NCI-H2196 treated with DMSO at 0.1 percent for 48 hours (cell line): ENCODE results near the gene TMEM163.
A peak's percentile ranks its signal among the peaks of the same experiment; 100 is the strongest.

Experiments
- DNase-seq: peaks from one replicate; lab custom pipeline; 2025; ENCODE audit not compliant: unreplicated experiment; lab: John Stamatoyannopoulos, UW

Gene TMEM163

DNA sequence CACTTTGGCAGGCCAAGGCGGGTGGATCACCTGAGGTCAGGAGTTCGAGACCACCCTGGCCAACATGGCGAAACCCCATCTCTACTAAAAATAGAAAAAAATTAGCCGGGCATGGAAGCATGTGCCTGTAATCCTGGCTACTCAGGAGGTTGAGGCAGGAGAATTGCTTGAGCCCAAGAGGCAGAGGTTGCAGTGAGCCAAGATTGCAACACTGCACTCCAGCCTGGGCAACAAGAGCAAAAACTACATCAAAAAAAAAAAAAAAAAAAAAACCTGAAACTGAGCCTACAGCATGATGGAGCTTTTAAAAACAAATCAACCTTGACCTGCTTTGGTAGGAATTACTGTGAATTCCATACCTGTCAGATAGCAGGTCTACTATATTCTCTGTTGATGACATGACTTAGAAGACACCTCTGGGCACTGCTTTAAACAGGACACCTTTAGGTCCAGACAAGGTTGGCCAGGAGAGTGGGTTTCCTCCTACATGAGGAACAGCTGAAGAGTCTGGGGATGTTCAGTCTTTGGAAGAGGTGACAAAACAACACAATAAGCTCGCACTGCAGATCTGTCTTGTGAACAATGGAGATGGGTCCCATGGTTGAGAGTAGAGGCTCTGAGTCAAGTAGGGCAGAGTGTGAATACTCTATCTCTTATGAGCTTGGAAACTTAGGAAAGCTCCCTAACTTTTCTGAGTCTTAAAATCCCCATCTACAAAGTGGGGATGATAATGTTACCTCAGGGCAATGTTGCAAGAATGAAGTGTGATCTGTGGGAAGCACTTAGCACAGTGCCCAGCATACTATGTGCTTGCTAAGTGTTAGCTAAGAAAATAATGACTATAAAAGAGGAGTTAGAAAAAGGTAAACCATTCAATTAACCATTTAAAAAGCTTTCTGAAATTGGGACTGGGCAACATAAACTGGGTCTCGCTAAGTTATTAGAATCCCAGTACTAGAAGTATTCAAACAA lies 25.2 kb downstream of the TMEM163 start:
- DNase-seq, result no peak

DNA sequence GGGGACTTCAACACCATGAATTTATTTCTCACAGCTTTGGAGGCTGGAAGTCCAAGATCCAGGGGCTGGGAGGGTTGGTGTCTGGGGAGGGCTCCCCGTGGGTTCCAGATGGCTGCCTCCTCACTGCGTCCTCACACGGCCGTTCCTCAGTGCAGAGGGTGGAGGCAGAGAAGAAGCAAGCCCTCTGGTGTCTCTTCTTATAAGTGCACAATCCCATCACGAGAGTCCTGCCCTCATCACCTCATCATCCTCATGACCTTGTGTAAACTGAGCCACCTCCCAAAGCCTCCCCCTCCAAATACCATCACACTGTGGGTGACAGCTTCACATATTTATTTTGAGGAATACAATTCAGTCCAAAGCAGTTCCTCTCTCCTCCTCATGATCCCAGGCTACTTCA lies 26.3 kb downstream of the TMEM163 start:
- no peak for DNase-seq

DNA sequence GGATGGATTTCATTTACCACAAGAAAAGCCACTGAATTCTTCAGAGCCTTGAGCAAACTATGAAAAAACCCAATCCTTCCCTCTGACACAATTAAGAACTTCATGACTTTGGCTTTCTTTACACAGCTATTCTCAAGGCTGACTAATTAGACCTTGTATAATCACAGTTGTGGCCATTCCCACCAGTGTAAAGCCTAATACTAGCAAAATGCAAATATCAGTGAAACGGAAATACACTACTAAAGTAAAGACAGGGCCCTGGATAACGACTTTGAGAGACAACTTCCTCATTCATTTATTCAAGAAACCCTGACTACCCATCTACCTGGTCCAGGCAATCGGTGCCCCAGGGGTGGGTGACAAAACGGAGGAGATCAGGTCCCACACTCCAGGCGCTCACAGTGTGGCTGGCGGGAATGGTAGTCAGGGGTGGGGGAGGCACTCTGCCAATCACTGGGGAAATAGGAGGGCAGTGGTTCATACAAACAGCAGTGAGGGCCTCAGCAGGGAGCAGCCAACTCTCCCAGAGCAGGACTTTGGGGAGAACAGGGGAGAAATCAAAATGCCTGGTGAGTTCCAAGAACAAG lies 28.1 kb downstream of the TMEM163 start:
- no peak for DNase-seq

GRCh38 chr2:134689315-134689714 lies 29.5 kb downstream of the TMEM163 start:
- DNase-seq, result no peak

DNA sequence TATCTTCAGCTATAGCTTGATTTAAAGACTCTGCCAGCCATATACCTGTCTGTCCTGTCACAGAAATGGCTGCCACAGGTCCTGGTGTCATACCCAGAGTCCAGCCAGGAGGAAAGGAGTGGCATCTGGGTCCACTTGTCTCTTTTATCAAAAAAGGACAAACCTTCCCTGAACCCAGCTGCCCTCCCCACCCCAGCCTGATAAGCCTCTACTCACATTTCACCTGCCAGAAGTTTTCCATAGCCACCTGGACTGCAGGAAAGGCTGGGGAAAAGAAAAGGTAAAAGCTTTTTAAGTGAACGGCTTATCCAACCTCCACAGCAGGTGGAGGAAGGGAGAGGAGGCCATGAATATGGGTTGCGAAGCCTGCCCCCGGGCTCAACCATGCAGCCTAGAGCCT lies 32.8 kb downstream of the TMEM163 start:
- no peak for DNase-seq

GRCh38 chr2:134683561-134684112 lies 35.2 kb downstream of the TMEM163 start:
- peak; percentile 23 for DNase-seq

GRCh38 chr2:134682726-134683125 lies 36.1 kb downstream of the TMEM163 start:
- no peak for DNase-seq

- DNase-seq, result no peak
Observed at GRCh38 chr2:134681201-134681600, 37.6 kb downstream of the TMEM163 start.

- DNase-seq, result no peak
Observed at GRCh38 chr2:134679745-134680144, 39.1 kb downstream of the TMEM163 start.

DNA sequence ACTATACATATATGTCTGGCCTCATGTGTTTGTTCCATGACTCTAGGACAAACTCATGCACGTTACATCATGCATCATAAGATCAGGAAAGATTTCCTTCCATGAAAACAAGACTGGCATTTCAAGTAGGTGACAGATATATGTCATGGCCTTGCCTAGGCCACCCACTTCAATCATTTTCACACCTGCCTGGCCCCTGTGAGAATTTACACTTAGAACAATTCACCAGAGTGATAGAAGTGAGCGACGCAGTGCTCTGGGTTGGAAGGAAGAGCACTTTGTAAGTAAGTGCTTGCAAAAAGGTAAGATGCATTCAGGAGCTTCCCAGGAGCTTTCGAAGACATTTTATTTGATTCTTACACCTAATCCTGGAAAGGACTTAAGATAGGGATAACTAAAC lies 39.5 kb downstream of the TMEM163 start:
- DNase-seq, result no peak

DNA sequence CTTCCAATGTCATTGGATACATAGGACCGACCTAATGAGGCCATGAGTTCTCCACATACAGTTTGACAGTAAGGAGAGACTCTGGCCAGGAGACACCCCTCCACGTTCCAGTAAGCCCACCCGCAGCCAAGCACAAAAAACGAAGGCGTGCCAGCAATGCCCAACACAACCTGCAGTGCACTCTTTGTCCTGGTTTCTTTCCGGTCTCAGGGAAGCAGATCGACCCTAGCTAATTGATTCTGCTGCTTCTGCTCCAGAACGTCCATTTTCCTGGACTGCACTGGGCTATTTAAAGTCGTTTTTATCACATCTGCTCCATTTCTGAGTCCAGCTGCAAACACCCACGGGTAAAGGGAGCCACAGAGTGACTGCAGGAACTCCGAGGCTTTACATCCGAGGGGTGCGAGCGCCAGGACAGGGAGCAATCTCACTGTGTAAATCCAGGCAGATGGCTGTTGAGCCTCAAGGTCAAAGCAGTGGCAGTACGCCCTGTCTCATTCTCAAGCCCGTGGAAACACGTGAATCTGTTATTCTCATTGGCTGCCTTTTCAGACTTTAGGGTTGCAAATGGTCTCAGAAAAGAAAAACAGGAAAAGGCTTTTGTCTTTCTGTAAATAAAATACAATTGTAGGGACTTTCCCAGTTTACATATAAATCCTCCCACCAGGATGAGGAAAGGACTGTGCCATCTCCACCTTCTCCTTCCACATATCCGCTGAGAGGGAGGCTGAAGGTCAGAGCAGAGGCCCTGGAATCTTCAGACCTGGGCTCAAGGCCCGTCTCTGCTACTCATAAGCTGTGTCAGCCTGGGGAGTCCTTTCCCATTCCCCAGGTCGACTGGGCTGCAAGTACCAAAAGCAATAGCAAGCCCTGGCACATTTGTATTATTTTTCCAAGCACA lies 40.7 kb downstream of the TMEM163 start:
- DNase-seq, result no peak

DNA sequence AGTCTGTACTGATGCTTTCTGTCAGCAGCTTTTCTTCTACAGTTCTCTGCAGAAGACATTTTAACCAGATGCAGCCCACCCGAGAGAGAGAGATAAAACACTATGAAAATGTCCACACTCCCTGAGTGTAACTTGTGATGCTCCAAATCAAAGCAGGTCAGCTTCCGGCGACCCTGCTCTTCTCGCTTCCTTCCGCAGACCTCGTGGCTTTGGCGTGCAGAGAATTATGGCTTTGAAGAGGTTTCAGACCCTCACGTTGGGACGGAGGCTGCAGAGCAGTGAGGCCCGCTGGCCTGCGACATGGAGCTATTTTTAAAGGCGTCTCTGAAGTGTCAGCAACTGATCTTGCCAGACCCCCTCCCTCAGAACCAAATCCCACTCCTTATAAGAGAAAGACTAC lies 41.8 kb downstream of the TMEM163 start:
- DNase-seq, result no peak

- DNase-seq, result no peak
Observed at GRCh38 chr2:134675314-134675713, 43.5 kb downstream of the TMEM163 start.

GRCh38 chr2:134674687-134675086 lies 44.1 kb downstream of the TMEM163 start:
- no peak for DNase-seq

DNA sequence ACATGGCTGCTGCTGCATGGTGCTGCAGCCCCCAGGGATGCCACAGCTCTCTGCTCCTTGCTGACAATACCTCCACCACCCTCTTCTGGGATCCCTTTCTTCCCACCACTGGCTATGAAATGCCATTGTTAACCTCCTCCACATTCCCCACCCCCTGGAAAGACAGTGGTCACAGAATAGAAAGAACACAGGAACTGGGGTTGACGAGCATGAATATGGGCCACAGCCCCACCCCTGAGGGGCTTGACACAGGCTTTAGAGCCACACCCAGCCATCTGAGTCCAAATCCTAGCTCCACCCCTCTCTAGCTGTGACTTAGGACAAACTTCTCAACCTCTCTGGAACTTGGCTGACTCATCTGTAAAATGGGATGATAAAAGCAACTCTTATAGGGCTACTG lies 47.3 kb downstream of the TMEM163 start:
- DNase-seq, result no peak

- DNase-seq, result peak; percentile 35
Observed at GRCh38 chr2:134670955-134671354, 47.8 kb downstream of the TMEM163 start.

GRCh38 chr2:134669731-134670669 lies 48.8 kb downstream of the TMEM163 start:
- no peak for DNase-seq

DNA sequence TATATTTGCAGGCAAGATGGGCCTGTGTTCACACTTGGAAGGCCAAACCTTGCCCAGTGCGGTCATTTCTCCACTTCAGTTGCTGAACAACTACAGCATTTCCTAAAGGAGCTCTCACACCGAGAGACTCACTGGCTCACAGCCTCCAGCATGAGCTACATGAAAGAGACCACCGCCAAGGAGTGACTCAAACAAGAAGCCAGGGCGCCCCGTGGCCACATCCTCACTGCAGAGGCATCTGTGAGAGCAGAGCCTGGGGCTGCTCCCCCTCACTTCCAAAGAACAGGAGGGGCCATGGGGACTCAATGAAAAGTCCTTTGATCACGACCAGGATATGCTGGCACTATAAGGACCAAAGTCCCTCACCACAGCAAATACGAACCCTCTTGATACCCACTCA lies 50.0 kb downstream of the TMEM163 start:
- DNase-seq, result no peak

- no peak for DNase-seq
Observed at GRCh38 chr2:134667541-134667940, 51.3 kb downstream of the TMEM163 start.

GRCh38 chr2:134667081-134667480 lies 51.7 kb downstream of the TMEM163 start:
- DNase-seq, result no peak
